ENCODE data around the gene LILRA5.
"Not testable (repeated sequence)": the region's sequence is repeated elsewhere in the genome, so short reads cannot be mapped to it uniquely, and the experiment has no call there.

The LILRA5 gene

GRCh38 chr19:54333586-54334298 lies 20.8 kb upstream of the LILRA5 start:
- no peak for DNase-seq

- DNase-seq = no peak
These were observed 19.2 kb upstream of the LILRA5 start for GRCh38 chr19:54332149-54332548.

DNA sequence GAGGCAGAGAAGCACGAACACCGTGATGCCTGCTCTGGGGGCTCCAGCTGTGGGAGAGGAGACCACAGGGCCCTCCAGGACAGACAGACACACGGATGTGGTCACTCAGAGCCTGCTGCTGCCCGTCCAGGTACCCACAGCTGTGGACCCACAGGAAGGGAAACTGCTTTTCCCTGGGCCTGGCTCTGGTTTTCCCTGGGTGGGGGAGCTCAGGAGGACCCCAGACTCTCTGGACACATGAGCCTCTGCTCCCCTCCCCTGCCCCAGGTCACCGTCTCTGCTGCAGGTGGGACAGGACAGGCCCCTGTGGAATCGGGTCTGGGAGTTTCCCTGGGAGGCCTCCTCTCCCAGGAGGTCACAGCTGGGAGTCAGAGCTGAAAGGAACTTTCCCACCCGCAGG lies 18.7 kb upstream of the LILRA5 start:
- DNase-seq = no peak

DNA sequence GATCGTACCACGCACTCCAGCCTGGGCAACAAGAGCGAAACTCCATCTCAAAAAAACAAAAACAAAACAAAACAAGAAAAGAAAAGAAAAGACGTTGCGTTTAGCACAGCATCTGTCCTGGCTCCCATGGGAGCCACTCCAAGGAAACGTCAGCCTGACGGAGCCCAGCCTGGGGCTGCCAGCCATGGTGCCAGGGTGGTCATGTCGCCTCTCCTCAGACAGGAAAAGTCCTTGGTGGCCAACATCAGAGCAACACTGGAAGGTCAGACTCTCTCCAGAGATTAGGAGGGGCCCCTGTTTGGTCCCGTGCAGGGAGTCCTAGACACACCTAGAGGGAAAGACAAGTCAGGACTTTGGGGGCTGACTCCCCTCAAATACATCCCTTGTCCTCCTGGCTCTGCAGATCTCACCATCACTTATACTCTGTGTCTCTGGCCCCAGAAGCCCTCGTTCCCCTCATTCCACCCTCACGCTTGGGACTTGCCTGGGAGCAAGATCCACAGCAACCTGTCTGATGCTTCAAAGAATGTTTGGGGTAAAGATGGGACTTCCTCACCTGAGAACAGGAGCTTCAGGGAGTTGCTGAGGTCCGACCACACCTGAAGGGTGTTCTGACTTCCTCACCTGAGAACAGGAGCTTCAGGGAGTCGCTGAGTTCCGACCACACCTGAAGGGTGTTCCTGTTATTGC lies 16.7 kb upstream of the LILRA5 start:
- no peak for DNase-seq

DNA sequence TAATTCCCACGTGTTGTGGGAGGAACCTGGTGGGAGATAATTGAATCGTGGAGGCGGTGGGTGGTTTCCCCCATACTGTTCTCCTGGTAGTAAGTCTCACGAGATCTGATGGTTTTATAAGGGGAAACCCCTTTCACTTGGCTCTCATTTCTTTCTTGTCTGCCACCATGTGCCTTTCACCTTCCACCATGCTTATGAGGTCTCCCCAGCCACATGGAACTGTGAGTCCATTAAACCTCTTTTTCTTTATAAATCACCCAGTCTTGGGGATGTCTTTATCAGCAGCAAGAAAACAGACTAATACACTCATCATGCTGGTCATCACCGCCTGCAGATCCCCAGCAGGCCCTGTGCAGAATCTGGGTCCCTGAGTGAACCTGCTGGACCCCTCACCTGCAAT lies 15.8 kb upstream of the LILRA5 start:
- DNase-seq = not testable (repeated sequence)

- DNase-seq = no peak
These were observed 12.7 kb upstream of the LILRA5 start for GRCh38 chr19:54325631-54326030.

DNA sequence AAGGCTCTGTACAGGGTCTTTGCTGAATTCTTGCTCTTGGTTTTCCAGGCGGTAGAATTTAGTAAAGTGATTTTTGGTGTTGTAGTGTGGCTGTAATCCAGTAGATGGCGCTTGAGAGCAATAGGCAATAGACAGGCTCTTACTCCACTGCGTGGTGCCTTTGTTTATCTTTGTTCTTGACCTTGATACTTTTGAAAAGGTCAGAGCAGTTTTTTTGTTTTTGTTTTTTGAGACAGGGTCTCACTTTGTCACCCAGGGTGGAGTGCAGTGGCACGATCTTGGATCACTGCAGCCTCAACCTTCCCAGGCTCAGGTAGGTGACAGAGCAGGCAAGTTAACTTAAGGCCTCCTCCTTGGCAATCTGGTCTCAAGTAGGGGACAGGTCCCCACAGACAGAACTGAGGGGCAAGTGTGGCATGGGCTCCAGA lies 12.2 kb upstream of the LILRA5 start:
- DNase-seq = no peak

DNA sequence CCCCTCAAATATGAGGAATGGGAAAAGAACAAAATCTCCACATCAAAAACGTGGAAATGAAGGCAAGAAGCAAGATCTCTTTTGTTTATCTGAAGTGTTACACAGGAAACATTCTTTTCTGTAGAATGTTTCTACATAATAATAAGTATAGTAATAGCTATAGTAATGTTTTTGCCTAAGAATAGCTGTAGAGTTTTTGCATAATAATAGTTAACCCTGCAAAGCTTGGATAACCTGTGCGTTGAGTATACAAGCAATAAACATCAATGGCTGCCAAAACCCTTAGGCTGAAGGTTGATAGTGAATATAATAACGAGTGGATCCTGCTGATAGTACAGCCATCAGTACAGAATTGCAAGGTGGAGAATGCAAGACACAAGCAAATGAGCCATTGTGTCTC lies 11.1 kb upstream of the LILRA5 start:
- DNase-seq = no peak

GRCh38 chr19:54322934-54323333 lies 10.0 kb upstream of the LILRA5 start:
- DNase-seq = not testable (repeated sequence)

GRCh38 chr19:54322295-54322694 lies 9.3 kb upstream of the LILRA5 start:
- DNase-seq = not testable (repeated sequence)

DNA sequence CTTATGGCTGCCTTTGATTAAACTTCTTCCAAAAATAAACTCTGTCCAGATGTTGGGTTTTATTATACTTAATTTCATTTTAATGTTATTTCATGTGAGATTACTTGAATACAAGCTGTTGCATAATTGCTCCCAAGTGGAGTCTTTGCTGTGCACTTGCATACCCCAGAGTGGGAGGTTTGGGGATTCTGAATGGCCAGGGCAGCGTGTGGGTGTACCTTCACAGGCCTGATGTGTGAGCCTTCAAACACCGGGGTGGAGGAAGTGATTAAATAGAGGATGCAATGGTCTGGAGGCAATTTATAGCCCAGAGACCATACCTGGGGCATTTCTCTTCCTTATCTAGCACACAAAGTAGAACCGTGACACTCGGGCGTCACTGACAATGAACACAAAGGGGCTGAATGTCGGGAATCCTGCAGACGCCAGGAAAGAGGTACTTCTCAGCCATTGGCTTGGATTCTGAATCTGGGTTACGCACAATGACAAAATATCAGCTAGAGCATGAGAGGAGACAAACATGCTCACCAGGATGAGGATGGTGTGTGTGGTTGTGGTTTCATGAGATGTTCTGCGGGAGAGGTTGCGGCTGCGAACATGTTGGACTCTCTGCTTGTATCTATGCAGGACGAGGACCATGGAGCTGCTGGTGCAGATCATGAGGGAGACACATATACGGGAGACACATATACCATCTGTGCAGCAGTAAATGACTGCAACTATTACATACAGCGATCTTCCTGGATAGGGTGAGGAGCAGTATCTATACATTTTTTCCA lies 7.1 kb upstream of the LILRA5 start:
- no peak for DNase-seq

DNA sequence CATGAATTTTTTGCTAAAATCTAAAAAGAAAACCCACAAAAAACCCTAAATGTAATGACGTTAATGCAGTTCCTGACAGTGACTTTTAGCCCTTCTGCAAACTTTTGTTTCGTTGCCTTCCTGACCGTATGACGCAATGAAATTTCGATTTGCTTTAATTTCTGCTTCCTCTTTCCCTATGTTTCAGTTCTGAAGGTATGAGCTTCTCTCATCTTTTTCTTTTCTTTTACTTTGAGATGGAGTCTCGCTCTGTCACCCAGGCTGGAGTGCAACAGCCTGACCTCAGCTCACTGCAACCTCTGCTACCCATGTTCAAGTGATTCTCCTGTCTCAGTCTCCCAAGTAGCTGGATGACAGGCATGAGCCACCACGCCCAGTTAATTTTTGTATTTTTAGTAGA lies 6.1 kb upstream of the LILRA5 start:
- no peak for DNase-seq

- no peak for DNase-seq
These were observed 4.9 kb upstream of the LILRA5 start for GRCh38 chr19:54317965-54318240.

DNA sequence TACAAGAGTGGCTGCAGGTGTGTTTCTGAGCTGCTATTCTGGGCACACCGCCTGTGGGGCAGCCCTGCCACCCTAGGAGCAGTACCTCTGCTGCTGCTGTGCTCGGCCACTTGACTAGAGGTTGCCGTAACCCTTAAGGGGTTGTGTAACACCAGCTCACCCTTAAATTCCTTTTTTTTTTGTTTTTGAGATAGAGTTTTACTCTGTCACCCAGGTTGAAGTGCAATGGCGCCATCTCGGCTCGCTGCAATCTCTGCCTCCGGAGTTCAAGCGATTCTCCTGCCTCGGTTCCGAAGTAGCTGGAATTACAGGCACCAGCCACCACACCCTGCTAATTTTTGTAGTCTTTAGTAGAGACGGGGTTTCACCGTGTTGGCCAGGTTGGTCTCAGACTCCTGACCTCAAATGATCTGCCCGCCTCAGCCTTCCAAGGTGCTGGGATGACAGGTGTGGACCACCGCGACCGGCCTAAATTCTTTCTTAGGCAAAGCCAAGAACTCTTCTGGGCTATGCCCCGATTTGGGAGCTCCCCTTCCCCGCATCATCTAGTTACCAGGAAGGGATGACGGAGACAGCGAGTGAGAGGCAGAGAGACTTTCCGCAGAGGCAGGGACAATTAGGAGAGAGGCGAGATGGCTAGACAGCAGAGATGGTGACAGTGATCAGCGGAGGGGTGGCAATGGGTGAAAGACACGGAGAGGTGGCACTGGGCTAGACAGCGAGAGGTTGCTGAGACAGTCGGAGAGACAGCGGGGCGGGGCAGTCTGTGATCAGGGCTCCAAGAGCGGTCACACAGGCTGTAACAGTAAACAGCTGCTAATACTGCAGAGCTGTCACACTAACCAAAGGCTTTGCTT lies 4.4 kb upstream of the LILRA5 start:
- DNase-seq = peak; percentile 52

- peak; percentile 44 for DNase-seq
These were observed 3.8 kb upstream of the LILRA5 start for GRCh38 chr19:54316746-54317107.

- no peak for DNase-seq
These were observed 3.0 kb upstream of the LILRA5 start for GRCh38 chr19:54315956-54316355.

GRCh38 chr19:54312011-54312410 lies 955 bp downstream of the LILRA5 start:
- DNase-seq = no peak

- no peak for DNase-seq
These were observed 1.5 kb downstream of the LILRA5 start for GRCh38 chr19:54311486-54311885.

GRCh38 chr19:54310543-54310942 lies 2.4 kb downstream of the LILRA5 start:
- DNase-seq = no peak

DNA sequence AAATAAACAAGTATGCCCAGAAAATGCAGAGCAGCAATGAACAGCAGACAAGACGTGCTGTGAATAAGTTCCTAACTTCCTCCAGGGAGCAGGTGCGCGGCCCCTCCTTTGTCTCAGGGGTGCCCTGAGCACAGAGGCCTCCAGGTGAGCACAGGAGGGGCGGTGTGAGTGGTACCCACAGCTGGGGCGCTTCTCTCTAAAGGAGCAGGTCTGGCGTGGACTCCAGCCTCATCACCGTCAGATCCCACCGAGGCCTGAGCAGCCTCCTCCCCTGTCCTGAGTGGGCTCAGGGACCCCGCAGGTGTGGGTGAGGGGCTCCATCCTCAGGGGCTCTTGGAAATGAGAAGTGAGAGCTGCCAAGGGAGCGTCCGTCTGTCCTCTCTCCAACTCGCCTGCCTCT lies 3.2 kb downstream of the LILRA5 start:
- DNase-seq = no peak

DNA sequence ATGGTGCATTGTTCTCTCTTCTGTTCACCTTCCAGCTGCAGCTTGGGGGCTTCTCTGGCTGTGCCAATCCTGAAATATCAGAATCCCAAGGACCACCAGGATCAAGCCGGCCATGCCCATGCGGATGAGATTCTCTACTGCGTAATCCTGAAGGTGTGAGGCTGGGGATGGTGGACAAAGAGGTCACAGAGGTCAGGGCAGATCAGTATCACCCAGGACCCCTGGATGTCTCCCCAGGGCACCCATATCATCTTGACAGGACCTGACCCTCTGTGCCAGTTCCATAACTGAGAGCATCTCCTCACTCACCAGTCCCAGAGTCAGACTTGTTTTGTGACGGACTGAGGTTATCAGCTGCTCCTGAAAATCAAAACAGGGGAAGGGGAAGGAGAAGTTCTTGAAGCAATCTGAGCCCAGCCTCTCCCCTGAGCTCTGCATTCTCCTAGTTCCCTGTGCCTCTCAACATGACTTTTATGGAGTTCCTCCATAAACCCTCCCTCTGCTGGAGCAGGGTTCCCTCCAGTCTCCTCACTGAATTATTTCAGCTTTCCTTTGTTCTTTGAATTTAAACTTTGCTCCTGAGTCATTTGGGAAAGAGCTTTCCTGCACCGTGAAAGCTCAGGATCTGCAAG lies 5.5 kb downstream of the LILRA5 start:
- no peak for DNase-seq

DNA sequence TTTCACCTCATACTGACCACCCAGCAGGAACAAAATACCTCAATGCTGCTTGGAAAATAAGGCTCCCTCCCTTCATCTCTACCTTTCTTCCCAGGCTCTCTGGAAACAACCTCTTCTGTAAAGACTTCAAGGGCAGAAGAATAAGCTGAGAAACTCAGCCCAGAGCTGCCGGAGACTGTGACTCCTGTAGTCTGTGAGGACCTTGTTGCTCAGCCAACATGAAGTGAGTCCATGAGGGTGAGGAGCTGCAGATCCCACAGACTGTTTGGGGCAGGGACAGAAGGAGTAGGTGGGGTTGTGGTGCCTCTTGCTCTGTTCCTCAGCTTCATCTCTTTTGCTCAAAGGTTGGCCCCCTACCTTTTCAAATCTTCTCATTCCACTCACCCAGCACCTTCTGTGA lies 7.8 kb downstream of the LILRA5 start:
- DNase-seq = no peak

DNA sequence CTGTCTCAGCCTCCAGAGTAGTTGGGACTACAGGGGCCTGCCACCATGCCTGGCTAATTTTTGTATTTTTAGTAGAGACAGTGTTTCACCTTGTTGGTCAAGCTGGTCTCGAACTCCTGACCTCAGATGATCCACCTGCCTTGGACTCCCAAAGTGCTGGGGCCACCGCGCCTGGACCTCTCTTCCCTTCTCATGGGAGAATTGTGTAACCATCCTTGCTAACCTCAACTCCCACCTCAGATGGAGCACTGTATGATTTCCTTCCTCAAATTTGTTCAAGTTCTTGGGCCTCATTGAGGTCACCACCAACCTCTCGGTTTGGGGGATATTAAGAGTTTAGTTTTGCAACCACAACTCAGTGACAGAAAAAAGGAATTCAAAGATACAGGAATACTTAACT lies 10.7 kb downstream of the LILRA5 start:
- no peak for DNase-seq
